ENCODE results near the gene STAT6. TPM values are rescaled to one million over a fixed set of nuclear protein-coding genes. Genes with fewer than 3 reads are reported as not detected.

STAT6 gene
- total RNA-seq, 1 experiment from 2014 or later = 52.3 TPM

GRCh38 chr12:57096099-57096572 lies 15.0 kb downstream of the STAT6 start:
- no peak overlapping the region for H3K4me3 ChIP-seq (ENCODE audit: low read depth in 2 of 2, low read length in 2 of 2)
- CTCF ChIA-PET = interaction anchor here (0.5 to 0.6 kb wide), 2 partner anchors 16 to 90 kb away, joined by 4 to 9 read pairs; no protein-coding TSS in a partner anchor
- ATAC-seq (no peak), DNase-seq (ENCODE audit: low read depth, low spot score) (no peak)
- H3K36me3 ChIP-seq (ENCODE audit: control insufficient read depth, insufficient read depth, low read length) = no peaks in the 10 kb centered on the region
- intact Hi-C loops (cut with micrococcal nuclease; ENCODE audit: unreplicated experiment) = no loop called here
- in situ Hi-C loops (cut with HindIII; ENCODE audit: low pct_unique_long_range_greater_than_20kb, low sequenced_read_pairs) = no loop called here
- H3K4me1 ChIP-seq (ENCODE audit: control insufficient read depth, insufficient read depth, low read length) = peaks cover 2% of the 10 kb centered on the region; the same call in 1 of the 2 replicates
- no peak overlapping the region for H3K27ac ChIP-seq (ENCODE audit: low read length)
- no peaks in the 10 kb centered on the region for H3K27me3 ChIP-seq (ENCODE audit: control insufficient read depth, insufficient read depth, low read length)
- no peaks in the 10 kb centered on the region for H3K9me3 ChIP-seq (ENCODE audit: control insufficient read depth, insufficient read depth, low read depth, low read length)
- TF ChIP-seq, protein P1, sequence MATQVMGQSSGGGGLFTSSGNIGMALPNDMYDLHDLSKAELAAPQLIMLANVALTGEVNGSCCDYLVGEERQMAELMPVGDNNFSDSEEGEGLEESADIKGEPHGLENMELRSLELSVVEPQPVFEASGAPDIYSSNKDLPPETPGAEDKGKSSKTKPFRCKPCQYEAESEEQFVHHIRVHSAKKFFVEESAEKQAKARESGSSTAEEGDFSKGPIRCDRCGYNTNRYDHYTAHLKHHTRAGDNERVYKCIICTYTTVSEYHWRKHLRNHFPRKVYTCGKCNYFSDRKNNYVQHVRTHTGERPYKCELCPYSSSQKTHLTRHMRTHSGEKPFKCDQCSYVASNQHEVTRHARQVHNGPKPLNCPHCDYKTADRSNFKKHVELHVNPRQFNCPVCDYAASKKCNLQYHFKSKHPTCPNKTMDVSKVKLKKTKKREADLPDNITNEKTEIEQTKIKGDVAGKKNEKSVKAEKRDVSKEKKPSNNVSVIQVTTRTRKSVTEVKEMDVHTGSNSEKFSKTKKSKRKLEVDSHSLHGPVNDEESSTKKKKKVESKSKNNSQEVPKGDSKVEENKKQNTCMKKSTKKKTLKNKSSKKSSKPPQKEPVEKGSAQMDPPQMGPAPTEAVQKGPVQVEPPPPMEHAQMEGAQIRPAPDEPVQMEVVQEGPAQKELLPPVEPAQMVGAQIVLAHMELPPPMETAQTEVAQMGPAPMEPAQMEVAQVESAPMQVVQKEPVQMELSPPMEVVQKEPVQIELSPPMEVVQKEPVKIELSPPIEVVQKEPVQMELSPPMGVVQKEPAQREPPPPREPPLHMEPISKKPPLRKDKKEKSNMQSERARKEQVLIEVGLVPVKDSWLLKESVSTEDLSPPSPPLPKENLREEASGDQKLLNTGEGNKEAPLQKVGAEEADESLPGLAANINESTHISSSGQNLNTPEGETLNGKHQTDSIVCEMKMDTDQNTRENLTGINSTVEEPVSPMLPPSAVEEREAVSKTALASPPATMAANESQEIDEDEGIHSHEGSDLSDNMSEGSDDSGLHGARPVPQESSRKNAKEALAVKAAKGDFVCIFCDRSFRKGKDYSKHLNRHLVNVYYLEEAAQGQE (IDR thresholded peaks at IDR 0.05; ENCODE audit: insufficient read depth in 1 of 2, low read depth in 2 of 2, low read length in 1 of 2) = no peak
- TF ChIP-seq POLR2AphosphoS5 (IDR thresholded peaks at IDR 0.05; ENCODE audit: low read depth, low read length) = no peak
- no peak for TF ChIP-seq SIN3A (IDR thresholded peaks at IDR 0.05; ENCODE audit: borderline replicate concordance, insufficient read depth, low read depth, low read length)
- no peak for TF ChIP-seq TCF7L2 (IDR thresholded peaks at IDR 0.05; ENCODE audit: low read depth, low read length)
- TF ChIP-seq, protein P2, sequence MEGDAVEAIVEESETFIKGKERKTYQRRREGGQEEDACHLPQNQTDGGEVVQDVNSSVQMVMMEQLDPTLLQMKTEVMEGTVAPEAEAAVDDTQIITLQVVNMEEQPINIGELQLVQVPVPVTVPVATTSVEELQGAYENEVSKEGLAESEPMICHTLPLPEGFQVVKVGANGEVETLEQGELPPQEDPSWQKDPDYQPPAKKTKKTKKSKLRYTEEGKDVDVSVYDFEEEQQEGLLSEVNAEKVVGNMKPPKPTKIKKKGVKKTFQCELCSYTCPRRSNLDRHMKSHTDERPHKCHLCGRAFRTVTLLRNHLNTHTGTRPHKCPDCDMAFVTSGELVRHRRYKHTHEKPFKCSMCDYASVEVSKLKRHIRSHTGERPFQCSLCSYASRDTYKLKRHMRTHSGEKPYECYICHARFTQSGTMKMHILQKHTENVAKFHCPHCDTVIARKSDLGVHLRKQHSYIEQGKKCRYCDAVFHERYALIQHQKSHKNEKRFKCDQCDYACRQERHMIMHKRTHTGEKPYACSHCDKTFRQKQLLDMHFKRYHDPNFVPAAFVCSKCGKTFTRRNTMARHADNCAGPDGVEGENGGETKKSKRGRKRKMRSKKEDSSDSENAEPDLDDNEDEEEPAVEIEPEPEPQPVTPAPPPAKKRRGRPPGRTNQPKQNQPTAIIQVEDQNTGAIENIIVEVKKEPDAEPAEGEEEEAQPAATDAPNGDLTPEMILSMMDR (IDR thresholded peaks at IDR 0.05) = no peak
- POLR2A ChIA-PET = no interaction called here
- BruUV-seq (replicated peaks) = TSS peak; percentile 81

DNA sequence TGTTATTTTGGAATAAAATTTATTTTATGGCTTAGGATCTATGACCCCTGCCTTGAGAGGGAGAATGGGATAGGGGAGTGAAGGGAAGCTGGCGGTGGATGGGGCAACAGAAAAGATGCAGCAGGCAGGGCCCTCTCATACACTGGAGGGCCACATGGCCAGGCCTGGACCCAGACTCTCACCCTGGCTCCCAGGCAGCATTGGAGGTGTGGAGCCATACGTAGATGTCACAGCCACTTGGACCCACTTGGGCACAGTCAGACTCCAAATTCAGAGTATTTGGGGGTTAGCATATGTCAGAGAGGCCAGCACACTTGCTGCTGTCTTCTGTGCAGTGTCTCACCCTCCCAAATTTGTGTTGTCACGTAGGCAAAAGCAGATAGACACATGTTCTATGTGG lies 15.7 kb downstream of the STAT6 start:
- CTCF ChIA-PET = no interaction called here
- peaks cover 5% of the 10 kb centered on the region for H3K4me1 ChIP-seq (ENCODE audit: control insufficient read depth, insufficient read depth, low read length)
- H3K36me3 ChIP-seq (ENCODE audit: control insufficient read depth, insufficient read depth, low read length) = no peaks in the 10 kb centered on the region
- no peak overlapping the region for H3K27ac ChIP-seq (ENCODE audit: low read length)
- no peaks in the 10 kb centered on the region for H3K27me3 ChIP-seq (ENCODE audit: control insufficient read depth, insufficient read depth, low read length)
- no peak overlapping the region for H3K4me3 ChIP-seq (ENCODE audit: low read depth in 2 of 2, low read length in 2 of 2)
- ATAC-seq (no peak), DNase-seq (ENCODE audit: low read depth, low spot score) (no peak)
- POLR2A ChIA-PET = no interaction called here
- TF ChIP-seq TCF7L2 (IDR thresholded peaks at IDR 0.05; ENCODE audit: low read depth, low read length) (no peak), SIN3A (IDR thresholded peaks at IDR 0.05; ENCODE audit: borderline replicate concordance, insufficient read depth, low read depth, low read length) (no peak), POLR2AphosphoS5 (IDR thresholded peaks at IDR 0.05; ENCODE audit: low read depth, low read length) (no peak)
- TF ChIP-seq, protein P1 (IDR thresholded peaks at IDR 0.05; ENCODE audit: insufficient read depth in 1 of 2, low read depth in 2 of 2, low read length in 1 of 2) = no peak
- TF ChIP-seq, protein P2 (IDR thresholded peaks at IDR 0.05) = no peak
- no TSS peak for BruUV-seq (replicated peaks)
- in situ Hi-C loops (cut with HindIII; ENCODE audit: low pct_unique_long_range_greater_than_20kb, low sequenced_read_pairs) (no loop called here), intact Hi-C loops (cut with micrococcal nuclease; ENCODE audit: unreplicated experiment) (no loop called here)
- no peaks in the 10 kb centered on the region for H3K9me3 ChIP-seq (ENCODE audit: control insufficient read depth, insufficient read depth, low read depth, low read length)

Measured in Panc1 (cell line).